IMR-90 (cell line): ENCODE data around the gene EFNA5. TPM values are rescaled to one million over a fixed set of nuclear protein-coding genes. Genes with fewer than 3 reads are reported as not detected.

Experiments used
- ATAC-seq: fragments of 200-7000 bp; cut with Tn5 transposase; 2 replicates; pipeline ENCODE4 v1.9.1; 2020; ENCODE audit warnings: low read depth, mild to moderate bottlenecking, moderate library complexity
- BruUV-seq: library from RNA; stranded (reverse); fragments of 400-500 nt; replicated peaks from 2 replicates; lab custom pipeline; 2021; lab: Mats Ljungman, UMichigan
- CTCF ChIA-PET: fragments of 300-600 bp; formaldehyde crosslinking; extraction: SDS; loops from one replicate; lab custom pipeline; 2021; ENCODE audit warnings: antibody characterized with exemption; lab: Yijun Ruan, JAX
- POLR2A ChIA-PET: fragments of 300-600 bp; sonication (Branson Sonifier 250); formaldehyde crosslinking; loops from one replicate; lab custom pipeline; 2022; ENCODE audit warnings: antibody characterized with exemption; ENCODE audit not compliant: unreplicated experiment; lab: Charles Lee
- DNase-seq: peaks from one replicate; pipeline ENCODE4 v3.0.0; 2013
- H2AFZ ChIP-seq: replicated peaks from 2 replicates; pipeline ENCODE3; 2013; ENCODE audit warnings: low read length, mild to moderate bottlenecking; ENCODE audit not compliant: poor library complexity
- H2AK5ac ChIP-seq: 2 replicates; pipeline ENCODE4 v1.6.1; 2013; ENCODE audit warnings: low read depth, low read length, inconsistent platforms
- H2AK9ac ChIP-seq: replicated peaks from 2 replicates; pipeline ENCODE3; 2013; ENCODE audit warnings: mild to moderate bottlenecking, low read depth, low read length, moderate library complexity; ENCODE audit not compliant: poor library complexity
- H2BK120ac ChIP-seq: 2 replicates; pipeline ENCODE4 v1.6.1; 2013; ENCODE audit warnings: low read depth, low read length, inconsistent platforms
- H2BK15ac ChIP-seq: 3 replicates; pipeline ENCODE4 v1.6.1; 2013; ENCODE audit warnings: low read depth, low read length, inconsistent platforms
- H2BK20ac ChIP-seq: 2 replicates; pipeline ENCODE4 v1.6.1; 2013; ENCODE audit warnings: low read depth, mild to moderate bottlenecking, inconsistent platforms, low read length, moderate library complexity
- H2BK5ac ChIP-seq: 2 replicates; pipeline ENCODE4 v1.6.1; 2013; ENCODE audit warnings: mild to moderate bottlenecking, low read depth, low read length, inconsistent platforms; ENCODE audit not compliant: poor library complexity, severe bottlenecking
- H3K14ac ChIP-seq: replicated peaks from 2 replicates; pipeline ENCODE4 v1.6.1; 2013; ENCODE audit warnings: low read depth, low read length, inconsistent platforms
- H3K18ac ChIP-seq: 2 replicates; pipeline ENCODE4 v1.6.1; 2013; ENCODE audit warnings: low read depth, low read length, control low read depth
- H3K23ac ChIP-seq: 2 replicates; pipeline ENCODE4 v1.6.1; 2013; ENCODE audit warnings: low read depth, low read length, inconsistent platforms
- H3K27ac ChIP-seq: 2 replicates; pipeline ENCODE4 v1.5.1; 2013; ENCODE audit warnings: mild to moderate bottlenecking, control low read depth, low read length; ENCODE audit not compliant: insufficient read depth
- H3K27me3 ChIP-seq: 2 replicates; pipeline ENCODE4 v1.6.1; 2013; ENCODE audit warnings: low read length; ENCODE audit not compliant: control insufficient read depth, insufficient read depth
- H3K36me3 ChIP-seq: 2 replicates; pipeline ENCODE4 v1.6.1; 2013; ENCODE audit warnings: low read length, mixed read lengths; ENCODE audit not compliant: control insufficient read depth, insufficient read depth
- H3K4ac ChIP-seq: 2 replicates; pipeline ENCODE4 v1.6.1; 2013; ENCODE audit warnings: low read depth, low read length, inconsistent platforms
- H3K4me1 ChIP-seq: 2 replicates; pipeline ENCODE4 v1.6.1; 2013; ENCODE audit warnings: low read length, mixed read lengths; ENCODE audit not compliant: control insufficient read depth, insufficient read depth
- H3K4me2 ChIP-seq: 2 replicates; pipeline ENCODE4 v1.6.1; 2013; ENCODE audit warnings: low read depth, mild to moderate bottlenecking, control low read depth, low read length, moderate library complexity
- H3K4me3 ChIP-seq: 2 replicates; pipeline ENCODE4 v1.5.1; 2013; ENCODE audit warnings: low read depth, mild to moderate bottlenecking, control low read depth, low read length, moderate library complexity; ENCODE audit not compliant: insufficient read depth
- H3K56ac ChIP-seq: 2 replicates; pipeline ENCODE4 v1.6.1; 2013; ENCODE audit warnings: low read length, inconsistent platforms; ENCODE audit not compliant: insufficient read depth; ENCODE audit errors: extremely low read depth
- H3K79me1 ChIP-seq, 2 experiments: 2 replicates each; pipeline ENCODE4 v1.6.1; 2013; ENCODE audit warnings: low read length in 2 of 2, inconsistent platforms in 1 of 2, low read depth in 1 of 2
- H3K9ac ChIP-seq: 2 replicates; pipeline ENCODE4 v1.6.1; 2013; ENCODE audit warnings: low read depth, low read length, control low read depth
- H3K9me1 ChIP-seq: 2 replicates; pipeline ENCODE4 v1.6.1; 2013; ENCODE audit warnings: low read length, inconsistent platforms; ENCODE audit not compliant: insufficient read depth
- H3K9me3 ChIP-seq: 2 replicates; pipeline ENCODE4 v1.6.1; 2013; ENCODE audit warnings: low read length; ENCODE audit not compliant: control insufficient read depth, insufficient read depth
- H4K20me1 ChIP-seq: 2 replicates; pipeline ENCODE4 v1.6.1; 2013; ENCODE audit warnings: low read length, inconsistent platforms; ENCODE audit not compliant: insufficient read depth
- H4K5ac ChIP-seq: 2 replicates; pipeline ENCODE4 v1.6.1; 2013; ENCODE audit warnings: mild to moderate bottlenecking, low read depth, low read length, control low read depth
- H4K8ac ChIP-seq, 2 experiments: 2 replicates each; pipeline ENCODE4 v1.6.1; 2013; ENCODE audit warnings: low read depth in 2 of 2, low read length in 2 of 2, control low read depth in 1 of 2, inconsistent platforms in 1 of 2
- H4K91ac ChIP-seq: 2 replicates; pipeline ENCODE4 v1.6.1; 2013; ENCODE audit warnings: low read depth, low read length, inconsistent platforms; ENCODE audit not compliant: insufficient read depth
- FOS ChIP-seq: fragments of 150-350 bp; IDR thresholded peaks from 2 replicates; pipeline ENCODE4 v1.6.1; 2016; ENCODE audit warnings: low read depth, low read length
- NFE2L2 ChIP-seq: fragments of 150-350 bp; IDR thresholded peaks from 2 replicates; pipeline ENCODE4 v1.6.1; 2016; ENCODE audit warnings: low read depth, mild to moderate bottlenecking, low read length
- POLR2A ChIP-seq: IDR thresholded peaks from 2 replicates; pipeline ENCODE4 v1.6.1; 2012; ENCODE audit warnings: mild to moderate bottlenecking, low read depth, low read length
- RCOR1 ChIP-seq: IDR thresholded peaks from 2 replicates; pipeline ENCODE4 v1.6.1; 2012; ENCODE audit warnings: mild to moderate bottlenecking, low read length, improper control_type of control experiment; ENCODE audit not compliant: insufficient replicate concordance
- RFX5 ChIP-seq: IDR thresholded peaks from 2 replicates; pipeline ENCODE4 v1.8.0; 2012; ENCODE audit warnings: low read depth, mild to moderate bottlenecking, low read length, moderate library complexity
- WGBS, 2 experiments: methylation state at CpG; one replicate each; pipeline versions ENCODE4 v1.1.5 to v1.1.7; 2013; ENCODE audit warnings: missing lambda C conversion rate in 2 of 2; ENCODE audit not compliant: insufficient read length in 1 of 2; ENCODE audit errors: extremely low coverage in 2 of 2; 5-methylcytosine and 5-hydroxymethylcytosine counted together
- dilution Hi-C: fragments of 300-500 bp; cut with HindIII; formaldehyde crosslinking; loops from one replicate; pipeline ENCODE4 v1.14.3; 2018; ENCODE audit warnings: low sequenced_read_pairs; ENCODE audit not compliant: unreplicated experiment
- in situ Hi-C: fragments of 300-500 bp; cut with MboI; formaldehyde crosslinking; loops from 3 replicates; pipeline ENCODE4 v1.14.3; 2019; ENCODE audit warnings: low sequenced_read_pairs, inconsistent platforms, mixed read lengths
- intact Hi-C: fragments of 100-400 bp; cut with micrococcal nuclease; formaldehyde crosslinking; loops from 2 replicates; pipeline ENCODE4 v1.10.0; 2022
- polyA plus RNA-seq, 3 experiments: library from polyadenylated mRNA; depleted of rRNA; stranded (reverse); fragments of >200 nt; gene quantifications; 2 replicates each; pipeline ENCODE4 v1.2.3, GENCODE V29; 2012; ENCODE audit warnings: low replicate concordance in 1 of 3
- total RNA-seq: library from RNA; depleted of rRNA; stranded (reverse); fragments of >200 nt; gene quantifications from 2 replicates; pipeline ENCODE4 v1.2.3, GENCODE V29; 2012

Gene EFNA5
- total and polyA plus RNA-seq, 2 of the 4 experiments (the other 2 are of a cell fraction): 1.5 to 1.6 TPM

DNA sequence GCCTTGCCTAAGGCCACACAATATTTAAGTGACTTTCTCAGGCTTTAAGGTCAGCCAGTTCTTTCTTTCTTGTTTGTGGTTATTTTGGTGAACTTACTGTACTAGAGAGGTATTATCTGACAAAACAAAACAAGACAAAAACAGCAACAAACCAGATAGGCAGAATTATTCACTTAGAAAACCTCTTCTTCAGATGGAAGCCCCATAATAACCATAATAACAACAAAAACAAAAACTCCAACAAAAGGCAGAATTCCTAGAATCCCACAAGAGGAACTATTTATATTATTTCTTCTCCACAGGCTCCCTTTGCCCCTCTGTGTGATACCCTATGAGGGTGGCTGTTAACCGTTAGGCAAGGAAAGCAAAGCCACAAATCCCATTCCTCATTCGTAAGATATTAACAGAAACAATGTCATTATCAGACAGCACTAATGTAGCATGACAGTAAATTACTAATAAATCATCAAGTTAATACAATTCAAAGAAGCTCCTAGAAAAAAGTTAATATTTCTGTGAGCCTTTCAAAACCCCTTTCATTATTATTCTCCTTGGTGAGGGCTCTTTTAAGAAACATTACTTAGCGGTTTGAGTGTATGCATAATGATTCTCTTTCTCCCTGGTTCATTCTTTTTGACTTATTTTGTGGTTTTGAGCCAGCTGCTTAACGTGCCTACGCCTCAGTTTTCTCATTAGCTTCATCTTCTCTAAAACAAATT lies 274.9 kb downstream of the EFNA5 start:
- no peak overlapping the region for H3K4ac ChIP-seq
- in situ Hi-C loops: no loop called here
- CTCF ChIA-PET: no interaction called here

More for the DNA sequence above, 274.9 kb downstream of the EFNA5 start:
- POLR2A ChIA-PET: no interaction called here
- H4K91ac ChIP-seq: no peak overlapping the region
- no peaks in the 10 kb centered on the region for H4K20me1 ChIP-seq
- intact Hi-C loops (no loop called here), dilution Hi-C loops (no loop called here)
- no peak overlapping the region for H3K4me2 ChIP-seq
- H3K27me3 ChIP-seq: no peaks in the 10 kb centered on the region
- H3K79me1 ChIP-seq: no peaks in the 10 kb centered on the region
- H3K4me3 ChIP-seq: no peak overlapping the region
- ATAC-seq (no peak), DNase-seq (no peak)
- no peak overlapping the region for H2AK5ac ChIP-seq
- H3K36me3 ChIP-seq: no peaks in the 10 kb centered on the region
- no CpG with 5 or more reads among the region's 5 CpGs for WGBS, 2 experiments
- H2BK15ac ChIP-seq: peak overlapping the region; percentile 70; the same call in 1 of the 3 replicates
- H3K18ac ChIP-seq: no peak overlapping the region
- no peaks in the 10 kb centered on the region for H3K4me1 ChIP-seq
- H3K9ac ChIP-seq: no peak overlapping the region
- no peak for TF ChIP-seq RFX5
- TF ChIP-seq FOS: no peak
- TF ChIP-seq NFE2L2: no peak
- no peak for TF ChIP-seq POLR2A
- TF ChIP-seq RCOR1: no peak
- no peak overlapping the region for H2AK9ac ChIP-seq
- no TSS peak for BruUV-seq
- no peak overlapping the region for H3K23ac ChIP-seq
- no peak overlapping the region for H2BK120ac ChIP-seq
- H4K5ac ChIP-seq: no peak overlapping the region
- H3K14ac ChIP-seq: no peak overlapping the region
- no peaks in the 10 kb centered on the region for H3K9me1 ChIP-seq
- no peak overlapping the region for H3K27ac ChIP-seq
- no peak overlapping the region for H3K56ac ChIP-seq
- no peak overlapping the region for H4K8ac ChIP-seq
- H2AFZ ChIP-seq: no peak overlapping the region
- H3K9me3 ChIP-seq: no peaks in the 10 kb centered on the region
- no peak overlapping the region for H2BK5ac ChIP-seq
- H2BK20ac ChIP-seq: no peak overlapping the region
